Chondrocyte (in vitro differentiated cells): ENCODE data around the gene CHIC2. TPM values are rescaled to one million over a fixed set of nuclear protein-coding genes. Genes with fewer than 3 reads are reported as not detected.

Experiments used
- DNase-seq: peaks from one replicate; pipeline ENCODE4 v3.0.0; 2021; ENCODE audit warnings: mixed read lengths, low spot score
- H3K27ac Mint-ChIP-seq: one replicate; pipeline ENCODE4 v1.8.0; 2021; ENCODE audit warnings: mild to moderate bottlenecking, moderate library complexity, mixed read lengths; ENCODE audit not compliant: unreplicated experiment
- H3K27me3 Mint-ChIP-seq: 2 replicates; pipeline ENCODE4 v1.8.0; 2021; ENCODE audit warnings: low read depth, mixed read lengths
- H3K36me3 Mint-ChIP-seq: 2 replicates; pipeline ENCODE4 v1.8.0; 2021; ENCODE audit warnings: low read depth, mixed read lengths
- H3K4me1 Mint-ChIP-seq: 2 replicates; pipeline ENCODE4 v1.8.0; 2021; ENCODE audit warnings: low read depth, mild to moderate bottlenecking, mixed read lengths
- H3K4me3 Mint-ChIP-seq: one replicate; pipeline ENCODE4 v1.8.0; 2021; ENCODE audit warnings: mild to moderate bottlenecking, moderate library complexity, mixed read lengths; ENCODE audit not compliant: unreplicated experiment
- H3K9me3 Mint-ChIP-seq: 2 replicates; pipeline ENCODE4 v1.8.0; 2021; ENCODE audit warnings: low read depth, mixed read lengths
- total RNA-seq: library from RNA; stranded (reverse); gene quantifications from 3 replicates; pipeline ENCODE4 v1.2.1, GENCODE V29; 2021
- TF ChIP-seq, protein P1 (sequence below): fragments of 200-600 bp; sonication (generic); IDR thresholded peaks from 2 replicates; pipeline ENCODE4 v1.5.0; 2021; ENCODE audit warnings: antibody characterized with exemption, mild to moderate bottlenecking, moderate library complexity

CHIC2 gene
- total RNA-seq, 1 donor from 2014 or later: 38.5 TPM

GRCh38 chr4:54067166-54067565 is 2.8 kb upstream of the CHIC2 start:
- TF ChIP-seq, protein P1, sequence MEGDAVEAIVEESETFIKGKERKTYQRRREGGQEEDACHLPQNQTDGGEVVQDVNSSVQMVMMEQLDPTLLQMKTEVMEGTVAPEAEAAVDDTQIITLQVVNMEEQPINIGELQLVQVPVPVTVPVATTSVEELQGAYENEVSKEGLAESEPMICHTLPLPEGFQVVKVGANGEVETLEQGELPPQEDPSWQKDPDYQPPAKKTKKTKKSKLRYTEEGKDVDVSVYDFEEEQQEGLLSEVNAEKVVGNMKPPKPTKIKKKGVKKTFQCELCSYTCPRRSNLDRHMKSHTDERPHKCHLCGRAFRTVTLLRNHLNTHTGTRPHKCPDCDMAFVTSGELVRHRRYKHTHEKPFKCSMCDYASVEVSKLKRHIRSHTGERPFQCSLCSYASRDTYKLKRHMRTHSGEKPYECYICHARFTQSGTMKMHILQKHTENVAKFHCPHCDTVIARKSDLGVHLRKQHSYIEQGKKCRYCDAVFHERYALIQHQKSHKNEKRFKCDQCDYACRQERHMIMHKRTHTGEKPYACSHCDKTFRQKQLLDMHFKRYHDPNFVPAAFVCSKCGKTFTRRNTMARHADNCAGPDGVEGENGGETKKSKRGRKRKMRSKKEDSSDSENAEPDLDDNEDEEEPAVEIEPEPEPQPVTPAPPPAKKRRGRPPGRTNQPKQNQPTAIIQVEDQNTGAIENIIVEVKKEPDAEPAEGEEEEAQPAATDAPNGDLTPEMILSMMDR: no peak
- Mint-ChIP-seq H3K9me3 (no peaks in the 10 kb centered on the region), H3K27me3 (no peaks in the 10 kb centered on the region), H3K27ac (peak overlapping the region; percentile 85), H3K4me3 (no peak overlapping the region), H3K4me1 (peaks cover 36% of the 10 kb centered on the region), H3K36me3 (no peaks in the 10 kb centered on the region)
- no peak for DNase-seq

GRCh38 chr4:54066718-54067129 is 2.3 kb upstream of the CHIC2 start:
- no peak for DNase-seq
- H3K27ac Mint-ChIP-seq: peak overlapping the region; percentile 85
- H3K4me1 Mint-ChIP-seq: peaks cover 41% of the 10 kb centered on the region
- no peaks in the 10 kb centered on the region for H3K9me3 Mint-ChIP-seq
- no peaks in the 10 kb centered on the region for H3K27me3 Mint-ChIP-seq
- TF ChIP-seq, protein P1: no peak
- H3K4me3 Mint-ChIP-seq: no peak overlapping the region
- H3K36me3 Mint-ChIP-seq: no peaks in the 10 kb centered on the region

DNA sequence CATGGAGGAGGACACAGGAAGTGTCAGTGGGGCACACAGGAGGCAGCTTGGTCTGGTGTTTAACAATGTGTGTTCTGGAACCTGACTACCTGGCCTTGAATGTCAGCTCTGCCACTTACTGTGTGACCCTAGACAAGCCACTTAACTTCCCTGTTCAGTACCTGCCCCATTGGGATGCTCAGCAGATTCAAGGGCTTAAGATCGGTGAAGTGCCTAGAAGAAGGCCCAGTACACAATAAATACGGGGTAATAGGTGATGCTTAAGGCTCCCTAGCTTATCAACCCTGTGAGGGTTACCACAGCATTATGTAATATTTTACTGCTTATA is 1.6 kb upstream of the CHIC2 start:
- H3K4me1 Mint-ChIP-seq: peaks cover 48% of the 10 kb centered on the region
- H3K4me3 Mint-ChIP-seq: no peak overlapping the region
- H3K9me3 Mint-ChIP-seq: no peaks in the 10 kb centered on the region
- TF ChIP-seq, protein P1: no peak
- no peak for DNase-seq
- peak overlapping the region; percentile 89 for H3K27ac Mint-ChIP-seq
- H3K27me3 Mint-ChIP-seq: no peaks in the 10 kb centered on the region
- no peaks in the 10 kb centered on the region for H3K36me3 Mint-ChIP-seq

GRCh38 chr4:54065282-54066087 is 1.1 kb upstream of the CHIC2 start:
- H3K27ac Mint-ChIP-seq: peak overlapping the region; percentile 89

DNA sequence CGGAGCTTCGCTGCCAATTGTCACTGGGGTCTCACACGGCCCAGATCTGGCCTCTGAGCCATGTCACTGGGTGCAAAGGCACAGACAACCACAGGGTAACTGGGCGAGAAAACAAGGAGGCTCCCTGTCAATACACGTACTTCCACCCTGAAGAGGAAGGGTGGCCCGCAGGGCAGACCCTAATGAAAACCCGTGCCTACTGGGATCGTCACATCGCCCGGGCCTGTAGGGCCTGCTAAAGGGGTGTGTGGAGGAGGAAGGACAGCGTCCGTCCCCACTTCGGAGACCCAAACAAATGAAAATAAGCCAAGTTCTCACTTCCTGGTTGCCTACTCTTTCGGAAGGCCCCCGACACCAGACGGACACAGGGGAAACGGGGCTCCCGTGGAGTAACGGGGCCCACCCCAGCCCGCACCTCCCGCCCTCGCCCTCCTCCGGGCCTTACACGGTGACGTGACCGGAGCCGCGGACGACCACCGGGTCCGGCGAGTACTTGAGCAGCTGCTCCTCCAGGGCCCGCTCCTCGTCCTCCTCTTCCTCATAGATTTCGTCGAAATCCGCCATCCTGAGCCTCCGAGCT is 578 bp downstream of the CHIC2 start:
- Mint-ChIP-seq H3K36me3 (no peaks in the 10 kb centered on the region), H3K27me3 (no peaks in the 10 kb centered on the region), H3K9me3 (no peaks in the 10 kb centered on the region), H3K27ac (peak overlapping the region; percentile 98), H3K4me1 (peaks cover 65% of the 10 kb centered on the region), H3K4me3 (peak overlapping the region; percentile 79)
- TF ChIP-seq, protein P1: no peak
- DNase-seq: peak; percentile 92

More at GRCh38 chr4:54065282-54066087, 1.1 kb upstream of the CHIC2 start:
- peak overlapping the region; percentile 66 for H3K4me3 Mint-ChIP-seq
- no peak for DNase-seq
- peaks cover 52% of the 10 kb centered on the region for H3K4me1 Mint-ChIP-seq
- TF ChIP-seq, protein P1: no peak
- no peaks in the 10 kb centered on the region for H3K27me3 Mint-ChIP-seq
- no peaks in the 10 kb centered on the region for H3K36me3 Mint-ChIP-seq
- H3K9me3 Mint-ChIP-seq: no peaks in the 10 kb centered on the region
